HepG2 (cell line): ENCODE measurements around the gene NOXO1. TPM values are rescaled to one million over a fixed set of nuclear protein-coding genes. Genes with fewer than 3 reads are reported as not detected.

Experiments used
- AKAP8 ChIP-seq: sonication (generic); formaldehyde crosslinking; IDR thresholded peaks from 2 replicates; pipeline ENCODE4 v1.5.1; 2020; ENCODE audit warnings: mild to moderate bottlenecking, missing genetic modification reagents
- ASH2L ChIP-seq: fragments of 300-600, 200-600 bp; sonication (generic); IDR thresholded peaks from 2 replicates; pipeline ENCODE4 v1.7.0; 2017; ENCODE audit warnings: low read depth, mild to moderate bottlenecking, moderate library complexity, mixed read lengths, low read length; ENCODE audit not compliant: insufficient read length
- ATAD3A ChIP-seq: sonication (generic); formaldehyde crosslinking; IDR thresholded peaks from 2 replicates; pipeline ENCODE4 v1.4.0; 2020; ENCODE audit warnings: missing genetic modification reagents
- ATF4 ChIP-seq, 2 experiments: fragments of 450-650 bp in 1 of 2; sonication (generic) in 1 of 2; formaldehyde crosslinking; IDR thresholded peaks; 2 replicates each; pipeline versions ENCODE4 v1.5.0 to v1.8.0; 2020 to 2022; ENCODE audit warnings: mild to moderate bottlenecking in 1 of 2, missing genetic modification reagents in 1 of 2
- FOXA3 ChIP-seq: IDR thresholded peaks from 2 replicates; pipeline ENCODE4 v1.6.1; 2016; ENCODE audit warnings: missing genetic modification reagents, missing compliant biosample characterization
- FOXJ3 ChIP-seq: sonication (generic); formaldehyde crosslinking; IDR thresholded peaks from 2 replicates; pipeline ENCODE4 v1.4.0; 2020; ENCODE audit warnings: missing genetic modification reagents, mild to moderate bottlenecking, borderline replicate concordance
- FOXP4 ChIP-seq: sonication (generic); formaldehyde crosslinking; IDR thresholded peaks from 2 replicates; pipeline ENCODE4 v1.4.0; 2020; ENCODE audit warnings: missing genetic modification reagents
- KAT7 ChIP-seq: IDR thresholded peaks from 2 replicates; pipeline ENCODE4 v1.6.1; 2018; ENCODE audit warnings: borderline replicate concordance, missing compliant biosample characterization
- KLF9 ChIP-seq: IDR thresholded peaks from 2 replicates; pipeline ENCODE4 v1.6.1; 2016; ENCODE audit warnings: low read depth
- MEIS1 ChIP-seq: sonication (generic); formaldehyde crosslinking; IDR thresholded peaks from 2 replicates; pipeline ENCODE4 v1.9.0; 2021; ENCODE audit warnings: mild to moderate bottlenecking, missing genetic modification reagents, moderate library complexity, borderline replicate concordance
- MTF2 ChIP-seq: sonication (generic); formaldehyde crosslinking; IDR thresholded peaks from 2 replicates; pipeline ENCODE4 v1.5.0; 2020; ENCODE audit warnings: missing genetic modification reagents, borderline replicate concordance
- MYPOP ChIP-seq: sonication (generic); formaldehyde crosslinking; IDR thresholded peaks from 2 replicates; pipeline ENCODE4 v1.8.1; 2023; ENCODE audit warnings: mild to moderate bottlenecking, moderate library complexity, missing genetic modification reagents
- NFIC ChIP-seq: IDR thresholded peaks from 2 replicates; pipeline ENCODE4 v1.6.1; 2012; ENCODE audit warnings: mild to moderate bottlenecking, low read length, inconsistent platforms
- PHF8 ChIP-seq: sonication (generic); formaldehyde crosslinking; IDR thresholded peaks from 2 replicates; pipeline ENCODE4 v1.5.0; 2020; ENCODE audit warnings: missing genetic modification reagents
- RFX3 ChIP-seq: IDR thresholded peaks from 2 replicates; pipeline ENCODE4 v1.6.1; 2016; ENCODE audit warnings: missing biosample characterization, missing genetic modification reagents
- RNF219 ChIP-seq: sonication (generic); formaldehyde crosslinking; IDR thresholded peaks from 2 replicates; pipeline ENCODE4 v1.5.0; 2020; ENCODE audit warnings: mild to moderate bottlenecking, missing genetic modification reagents
- RXRB ChIP-seq: IDR thresholded peaks from 2 replicates; pipeline ENCODE4 v1.6.1; 2016; ENCODE audit warnings: borderline replicate concordance, missing genetic modification reagents, missing compliant biosample characterization
- SNAPC2 ChIP-seq: sonication (generic); formaldehyde crosslinking; IDR thresholded peaks from 2 replicates; pipeline ENCODE4 v1.8.1; 2022; ENCODE audit warnings: mild to moderate bottlenecking, missing genetic modification reagents
- WIZ ChIP-seq: sonication (generic); formaldehyde crosslinking; IDR thresholded peaks from 2 replicates; pipeline ENCODE4 v1.5.1; 2020; ENCODE audit warnings: mild to moderate bottlenecking, missing genetic modification reagents
- ZFP37 ChIP-seq: sonication (generic); formaldehyde crosslinking; IDR thresholded peaks from 2 replicates; pipeline ENCODE4 v1.4.0; 2020; ENCODE audit warnings: missing genetic modification reagents, borderline replicate concordance
- ZNF17 ChIP-seq: sonication (generic); formaldehyde crosslinking; IDR thresholded peaks from 2 replicates; pipeline ENCODE4 v1.5.0; 2020; ENCODE audit warnings: mild to moderate bottlenecking, missing genetic modification reagents
- ZNF256 ChIP-seq: sonication (generic); formaldehyde crosslinking; conservative IDR thresholded peaks from 2 replicates; pipeline ENCODE4 v1.4.0; 2020; ENCODE audit warnings: missing genetic modification reagents
- ZNF740 ChIP-seq: sonication (generic); formaldehyde crosslinking; IDR thresholded peaks from 2 replicates; pipeline ENCODE4 v1.4.0; 2020; ENCODE audit warnings: missing genetic modification reagents
- ZNF879 ChIP-seq: sonication (generic); formaldehyde crosslinking; IDR thresholded peaks from 2 replicates; pipeline ENCODE4 v1.8.1; 2023; ENCODE audit warnings: missing genetic modification reagents
- polyA plus RNA-seq, 8 experiments: library from polyadenylated mRNA; depleted of rRNA in 3 of 8; stranded (reverse) in 7 of 8; unstranded in 1 of 8; fragments of >200 nt; fragmentation: Illumina TruSeq in 4 of 8; extraction: Trizol in 4 of 8; gene quantifications; 2 replicates each; pipeline versions ENCODE4 v1.2.1 to v1.2.3, GENCODE V29; 2011 to 2016; ENCODE audit warnings: low read depth in 4 of 8, missing spikeins in 1 of 8, mixed read lengths in 1 of 8; ENCODE audit not compliant: insufficient read depth in 1 of 8
- total RNA-seq, 5 experiments: library from RNA; depleted of rRNA; stranded (reverse); fragments of >200 nt; fragmentation: Illumina TruSeq; extraction: Trizol; gene quantifications; 2 replicates each; pipeline ENCODE4 v1.2.3, GENCODE V29; 2016; ENCODE audit warnings: low read depth in 1 of 5

The NOXO1 gene
- total and polyA plus RNA-seq, 2 of the 13 experiments (the other 11 are each of a cell fraction or from before 2014, with no cell fraction given) = 0.69 to 1.4 TPM

GRCh38 chr16:1971796-1972489, 9.3 kb downstream of the NOXO1 start, which contains the start of gene TBL3 (continued):
- TF ChIP-seq ZNF17 (CRISPR knock-in tag) (no peak), PHF8 (CRISPR knock-in tag) (peak; percentile 93), KAT7 (CRISPR knock-in tag) (peak; percentile 95), ASH2L (peak; percentile 68), ZFP37 (CRISPR knock-in tag) (peak; percentile 8; the same call in 1 of the 2 replicates), ZNF256 (CRISPR knock-in tag) (peak; percentile 17; the same call in 1 of the 2 replicates), MYPOP (CRISPR knock-in tag) (no peak), NFIC (no peak), RFX3 (no peak), FOXJ3 (CRISPR knock-in tag) (peak; percentile 44; the same call in 1 of the 2 replicates), FOXP4 (peak; percentile 71), MTF2 (peak; percentile 85; the same call in 1 of the 2 replicates), ZNF740 (CRISPR knock-in tag) (no peak), ATAD3A (CRISPR knock-in tag) (no peak), ZNF879 (CRISPR knock-in tag) (no peak), FOXA3 (CRISPR knock-in tag) (peak; percentile 71), RNF219 (peak; percentile 74; the same call in 1 of the 2 replicates), AKAP8 (CRISPR knock-in tag) (peak; percentile 93), MEIS1 (CRISPR knock-in tag) (peak; percentile 95; the same call in 1 of the 2 replicates), KLF9 (CRISPR knock-in tag) (peak; percentile 84), RXRB (CRISPR knock-in tag) (peak; percentile 50), WIZ (CRISPR knock-in tag) (0 out of 2 replicates have a peak, but pooled peaks have one; percentile 45), SNAPC2 (CRISPR knock-in tag) (no peak), ATF4 (CRISPR knock-in tag; IDR thresholded peaks at IDR 0.05) (peak in 1 of 2 experiments; percentile 41; a peak in 1 of 4 replicates)
